H54 (cell line): Measurements from ENCODE around the gene ZNF780A.
A peak's percentile ranks its signal among the peaks of the same experiment; 100 is the strongest.
"Not testable (repeated sequence)": the region's sequence is repeated elsewhere in the genome, so short reads cannot be mapped to it uniquely, and the experiment has no call there.

ENCODE experiments used
- DNase-seq: peaks from one replicate; pipeline ENCODE4 v3.0.0; 2011; ENCODE audit warnings: low spot score, mixed read lengths; ENCODE audit not compliant: insufficient read length
- FAIRE-seq: peaks from 3 replicates; lab custom pipeline; 2011; peaks lifted over from hg19 to GRCh38; lab: Jason Lieb, UNC
- POLR2A ChIP-seq: IDR thresholded peaks from 2 replicates; pipeline ENCODE4 v1.6.1; 2011; ENCODE audit warnings: low read depth, mild to moderate bottlenecking, low read length

Gene ZNF780A

GRCh38 chr19:40090241-40091204, at the start of gene ZNF780A:
Gene ZNF780A (minus strand): TSS chr19:40090943. CDS start chr19:40084753, 6,190 bp downstream.
- DNase-seq (peak; percentile 72), FAIRE-seq (peak; percentile 96)
- peak; percentile 82 for TF ChIP-seq POLR2A

- TF ChIP-seq POLR2A: no peak
- peak; percentile 23 for FAIRE-seq
- peak; percentile 31 for DNase-seq
Measured at GRCh38 chr19:40139533-40140287, 49.0 kb upstream of the ZNF780A start.

GRCh38 chr19:40136818-40137217, 46.1 kb upstream of the ZNF780A start:
- no peak for TF ChIP-seq POLR2A
- no peak for DNase-seq
- no peak for FAIRE-seq

GRCh38 chr19:40134866-40135265, 44.1 kb upstream of the ZNF780A start:
- no peak for TF ChIP-seq POLR2A
- FAIRE-seq (no peak), DNase-seq (no peak)

GRCh38 chr19:40133491-40133890, 42.7 kb upstream of the ZNF780A start:
- no peak for DNase-seq
- TF ChIP-seq POLR2A: no peak
- no peak for FAIRE-seq

GRCh38 chr19:40130013-40130412, 39.3 kb upstream of the ZNF780A start:
- DNase-seq (no peak), FAIRE-seq (no peak)
- TF ChIP-seq POLR2A: no peak

GRCh38 chr19:40129425-40129824, 38.7 kb upstream of the ZNF780A start:
- DNase-seq (no peak), FAIRE-seq (no peak)
- TF ChIP-seq POLR2A: no peak

- FAIRE-seq (no peak), DNase-seq (no peak)
- no peak for TF ChIP-seq POLR2A
Measured at GRCh38 chr19:40128991-40129390, 38.2 kb upstream of the ZNF780A start.

GRCh38 chr19:40119380-40119779, 28.6 kb upstream of the ZNF780A start:
- DNase-seq: no peak
- TF ChIP-seq POLR2A: no peak
- FAIRE-seq: no peak

- not testable (repeated sequence) for DNase-seq, FAIRE-seq
Measured at GRCh38 chr19:40118638-40119037, 27.9 kb upstream of the ZNF780A start.

GRCh38 chr19:40116075-40116474, 25.3 kb upstream of the ZNF780A start:
- no peak for FAIRE-seq
- no peak for DNase-seq
- no peak for TF ChIP-seq POLR2A

- DNase-seq, FAIRE-seq: not testable (repeated sequence)
Measured at GRCh38 chr19:40114119-40114518, 23.4 kb upstream of the ZNF780A start.

- not testable (repeated sequence) for FAIRE-seq, DNase-seq
Measured at GRCh38 chr19:40112271-40112670, 21.5 kb upstream of the ZNF780A start.

GRCh38 chr19:40110570-40110969, 19.8 kb upstream of the ZNF780A start:
- FAIRE-seq (no peak), DNase-seq (no peak)
- no peak for TF ChIP-seq POLR2A
